Endothelial cell of umbilical vein (primary cell): ENCODE results near the gene WNT7B. TPM values are rescaled to one million over a fixed set of nuclear protein-coding genes. Genes with fewer than 3 reads are reported as not detected.

Experiments
- BruUV-seq: library from RNA; stranded (reverse); fragments of 400-500 nt; replicated peaks from 2 replicates; lab custom pipeline; 2021; lab: Mats Ljungman, UMichigan
- CTCF ChIA-PET: fragments of 300-600, 350-600 bp; sonication (Branson Sonifier 250); formaldehyde crosslinking; loops from one replicate; lab custom pipeline; 2021; ENCODE audit warnings: antibody characterized with exemption, inconsistent platforms; lab: Charles Lee
- POLR2A ChIA-PET: fragments of 300-600, 350-600 bp; sonication (Branson Sonifier 250); formaldehyde crosslinking; loops from one replicate; lab custom pipeline; 2021; ENCODE audit warnings: antibody characterized with exemption, inconsistent platforms; lab: Charles Lee
- DNase-seq: peaks from one replicate; pipeline ENCODE4 v3.0.0-alpha.2; 2011; ENCODE audit warnings: low read depth, low spot score
- FAIRE-seq: peaks from 2 replicates; lab custom pipeline; 2011; peaks lifted over from hg19 to GRCh38; lab: Jason Lieb, UNC
- H2AFZ ChIP-seq: 2 replicates; pipeline ENCODE4 v1.6.0; 2012; ENCODE audit warnings: low read depth, low read length, control low read depth, inconsistent platforms
- H3K27ac ChIP-seq: 2 replicates; pipeline ENCODE4 v1.5.1; 2011; ENCODE audit warnings: low read depth, mild to moderate bottlenecking, control low read depth, low read length, moderate library complexity; ENCODE audit not compliant: insufficient read depth
- H3K27me3 ChIP-seq, 2 experiments: 2 replicates each; pipeline versions ENCODE4 v1.6.0 to v1.6.1; 2011; ENCODE audit warnings: low read length in 2 of 2, mixed read lengths in 1 of 2; ENCODE audit not compliant: control insufficient read depth in 2 of 2, insufficient read depth in 2 of 2
- H3K36me3 ChIP-seq, 2 experiments: 2 replicates in 1 of 2; 3 replicates in 1 of 2; pipeline ENCODE4 v1.5.1; 2011; ENCODE audit warnings: low read length in 2 of 2, mild to moderate bottlenecking in 1 of 2, moderate library complexity in 1 of 2; ENCODE audit not compliant: control insufficient read depth in 2 of 2, insufficient read depth in 2 of 2; ENCODE audit errors: extremely low read depth in 1 of 2
- H3K4me1 ChIP-seq: 3 replicates; pipeline ENCODE4 v1.5.1; 2011; ENCODE audit warnings: mild to moderate bottlenecking, low read length; ENCODE audit not compliant: control insufficient read depth, insufficient read depth; ENCODE audit errors: extremely low read depth
- H3K4me2 ChIP-seq: 2 replicates; pipeline ENCODE4 v1.6.1; 2011; ENCODE audit warnings: low read length, control low read depth, mixed read lengths; ENCODE audit not compliant: insufficient read depth
- H3K4me3 ChIP-seq, 3 experiments: fragments of 200-600 bp in 1 of 3; sonication (generic), shearing (Covaris generic) in 1 of 3; replicated peaks in 1 of 3; 2 replicates each; pipeline ENCODE4 v1.5.1; 2011 to 2016; ENCODE audit warnings: control low read depth in 3 of 3, low read length in 3 of 3, mild to moderate bottlenecking in 2 of 3, inconsistent platforms in 1 of 3, low read depth in 1 of 3, moderate library complexity in 1 of 3; ENCODE audit not compliant: insufficient read depth in 1 of 3
- H3K79me2 ChIP-seq: 2 replicates; pipeline ENCODE4 v1.6.0; 2012; ENCODE audit warnings: low read length, inconsistent platforms; ENCODE audit not compliant: control insufficient read depth, insufficient read depth
- H3K9ac ChIP-seq: replicated peaks from 2 replicates; pipeline ENCODE3; 2011; ENCODE audit warnings: low read length, control low read depth; ENCODE audit not compliant: insufficient read depth; ENCODE audit errors: extremely low read depth
- H3K9me1 ChIP-seq: replicated peaks from 3 replicates; pipeline ENCODE4 v1.6.0; 2011; ENCODE audit warnings: mild to moderate bottlenecking, low read length; ENCODE audit not compliant: control insufficient read depth, insufficient read depth; ENCODE audit errors: extremely low read depth
- H3K9me3 ChIP-seq: replicated peaks from 2 replicates; pipeline ENCODE4 v1.5.1; 2012; ENCODE audit warnings: low read length, inconsistent platforms; ENCODE audit not compliant: control insufficient read depth, insufficient read depth
- H4K20me1 ChIP-seq: replicated peaks from 2 replicates; pipeline ENCODE3; 2011; ENCODE audit warnings: mild to moderate bottlenecking, low read length; ENCODE audit not compliant: control insufficient read depth, insufficient read depth; ENCODE audit errors: extremely low read depth
- CTCF ChIP-seq, 2 donors: IDR thresholded peaks; 1 replicate in 1 of 2; 2 replicates in 1 of 2; pipeline ENCODE4 v1.5.1; 2011; ENCODE audit warnings: low read length in 2 of 2, mild to moderate bottlenecking in 2 of 2, moderate library complexity in 2 of 2, control low read depth in 1 of 2, inconsistent platforms in 1 of 2, low read depth in 1 of 2; ENCODE audit not compliant: insufficient read depth in 1 of 2; ENCODE audit errors: extremely low read depth in 1 of 2
- EZH2 ChIP-seq: IDR thresholded peaks from 2 replicates; pipeline ENCODE4 v1.6.1; 2012; ENCODE audit warnings: borderline replicate concordance, low read depth, mild to moderate bottlenecking, moderate library complexity, low read length, inconsistent platforms; ENCODE audit not compliant: severe bottlenecking
- FOS ChIP-seq: IDR thresholded peaks from 2 replicates; pipeline ENCODE4 v1.6.1; 2011; ENCODE audit warnings: mild to moderate bottlenecking, low read length, moderate library complexity, borderline replicate concordance; ENCODE audit not compliant: insufficient read depth
- GATA2 ChIP-seq: IDR thresholded peaks from 2 replicates; pipeline ENCODE4 v1.7.0; 2011; ENCODE audit warnings: low read depth, mild to moderate bottlenecking, moderate library complexity, mixed read lengths, low read length; ENCODE audit not compliant: insufficient read length, insufficient read depth
- JUN ChIP-seq: IDR thresholded peaks from 2 replicates; pipeline ENCODE4 v1.6.1; 2011; ENCODE audit warnings: borderline replicate concordance, low read depth; ENCODE audit not compliant: insufficient read length, insufficient read depth
- MAX ChIP-seq: IDR thresholded peaks from 2 replicates; pipeline ENCODE4 v1.6.1; 2011; ENCODE audit not compliant: insufficient read depth, insufficient read length
- MYC ChIP-seq: IDR thresholded peaks from one replicate; pipeline ENCODE4 v1.6.1; 2011; ENCODE audit warnings: mild to moderate bottlenecking, low read depth, low read length
- POLR2A ChIP-seq: IDR thresholded peaks from 2 replicates; pipeline ENCODE4 v1.6.1; 2012; ENCODE audit warnings: low read depth, mild to moderate bottlenecking, control low read depth, low read length
- POLR2AphosphoS5 ChIP-seq: IDR thresholded peaks from 2 replicates; pipeline ENCODE4 v1.6.1; 2012; ENCODE audit warnings: low read depth, mild to moderate bottlenecking, control low read depth, low read length, moderate library complexity; ENCODE audit not compliant: insufficient read depth
- dilution Hi-C: fragments of 300-500 bp; cut with MboI; formaldehyde crosslinking; loops from one replicate; pipeline ENCODE4 v1.15.0; 2019; ENCODE audit warnings: low sequenced_read_pairs; ENCODE audit not compliant: extremely low pct_ligation_motif_present
- intact Hi-C: fragments of 100-400 bp; cut with micrococcal nuclease; formaldehyde crosslinking; loops from one replicate; pipeline ENCODE4 v1.10.0; 2022
- polyA plus RNA-seq, 4 experiments: library from polyadenylated mRNA; depleted of rRNA in 3 of 4; stranded (reverse) in 3 of 4; unstranded in 1 of 4; fragments of >200 nt; gene quantifications; 2 replicates each; pipeline versions ENCODE4 v1.2.1 to v1.2.3, GENCODE V29; 2011 to 2012; ENCODE audit warnings: missing spikeins in 1 of 4
- total RNA-seq: library from RNA; stranded (reverse); gene quantifications from 2 replicates; pipeline ENCODE4 v1.2.3, GENCODE V29; 2021

WNT7B gene
- total and polyA plus RNA-seq, 2 donors (not counting 3 experiments of a cell fraction or from before 2014, with no cell fraction given), result not detected

DNA sequence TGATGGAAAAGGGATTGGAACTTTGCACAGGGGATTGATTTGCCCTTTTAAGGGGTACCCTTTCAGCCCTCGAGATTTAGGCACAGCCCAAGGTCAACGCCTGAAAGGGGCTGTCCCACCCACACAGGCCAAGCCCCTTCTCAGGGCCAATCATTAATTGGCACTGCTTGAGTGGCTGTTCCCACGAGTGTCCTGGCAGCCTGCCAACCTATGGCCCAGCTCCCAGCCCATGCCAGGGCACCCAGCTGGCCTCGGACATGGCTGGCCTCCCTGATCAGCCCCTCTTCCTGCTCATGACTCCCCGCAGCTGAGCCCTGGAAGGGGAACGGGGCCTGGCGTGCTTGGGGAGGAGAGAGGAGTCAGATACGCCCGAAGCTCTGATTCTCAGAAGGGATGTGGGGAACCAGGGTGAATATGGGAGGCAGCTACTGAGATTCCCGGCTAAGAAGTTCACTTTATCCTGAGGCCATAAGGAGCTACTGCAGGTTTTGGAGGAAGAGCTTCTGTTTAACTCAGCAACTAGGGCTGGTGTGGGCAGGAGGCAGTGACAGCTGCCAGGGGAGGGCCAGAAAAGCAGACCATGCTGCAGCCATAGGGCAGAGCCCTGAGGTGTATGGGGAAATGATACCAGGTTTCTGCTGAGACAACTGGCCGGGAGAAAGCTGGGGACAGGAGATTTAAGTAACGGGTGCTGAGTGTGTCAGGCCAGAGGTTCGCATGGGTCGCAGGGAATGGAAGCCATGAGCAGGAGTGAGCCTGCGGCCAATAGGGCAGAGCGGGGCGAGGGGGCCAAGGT, 30.0 kb downstream of the WNT7B start:
- dilution Hi-C loops (no loop called here), intact Hi-C loops (no loop called here)
- no peak overlapping the region for H2AFZ ChIP-seq
- no peaks in the 10 kb centered on the region for H3K36me3 ChIP-seq
- POLR2A ChIA-PET, result no interaction called here
- no peaks in the 10 kb centered on the region for H3K9me1 ChIP-seq
- H3K27me3 ChIP-seq, result no peaks in the 10 kb centered on the region
- BruUV-seq, result no TSS peak
- DNase-seq (no peak), FAIRE-seq (no peak)
- no peak overlapping the region for H3K27ac ChIP-seq
- no peak overlapping the region for H3K4me3 ChIP-seq
- no peaks in the 10 kb centered on the region for H3K79me2 ChIP-seq
- H3K4me1 ChIP-seq, result no peaks in the 10 kb centered on the region
- no peak for TF ChIP-seq POLR2AphosphoS5
- no peak for TF ChIP-seq JUN
- TF ChIP-seq FOS, result no peak
- TF ChIP-seq EZH2, result no peak
- TF ChIP-seq GATA2, result no peak
- TF ChIP-seq MAX, result no peak
- TF ChIP-seq CTCF (IDR thresholded peaks at IDR 0.05; ENCODE audit: extremely low read depth in 1 of 2, insufficient read depth in 1 of 2, low read depth in 1 of 2, low read length in 2 of 2), result no peak
- no peak for TF ChIP-seq MYC
- no peak for TF ChIP-seq POLR2A
- CTCF ChIA-PET, result interaction anchor here (3.1 kb wide), 1 partner anchor 84 kb away, joined by 10 read pairs; no protein-coding TSS in a partner anchor
- no peak overlapping the region for H3K4me2 ChIP-seq
- H3K9ac ChIP-seq, result no peak overlapping the region
- no peaks in the 10 kb centered on the region for H3K9me3 ChIP-seq
- no peaks in the 10 kb centered on the region for H4K20me1 ChIP-seq
